Measurements from ENCODE around the gene KREMEN1. TPM values are rescaled to one million over a fixed set of nuclear protein-coding genes. Genes with fewer than 3 reads are reported as not detected.
"Not testable (repeated sequence)": the region's sequence is repeated elsewhere in the genome, so short reads cannot be mapped to it uniquely, and the experiment has no call there.

KREMEN1 gene
- total and polyA plus RNA-seq, 3 donors from 2014 or later = 42.5 to 54.9 (median 54.5) TPM

DNA sequence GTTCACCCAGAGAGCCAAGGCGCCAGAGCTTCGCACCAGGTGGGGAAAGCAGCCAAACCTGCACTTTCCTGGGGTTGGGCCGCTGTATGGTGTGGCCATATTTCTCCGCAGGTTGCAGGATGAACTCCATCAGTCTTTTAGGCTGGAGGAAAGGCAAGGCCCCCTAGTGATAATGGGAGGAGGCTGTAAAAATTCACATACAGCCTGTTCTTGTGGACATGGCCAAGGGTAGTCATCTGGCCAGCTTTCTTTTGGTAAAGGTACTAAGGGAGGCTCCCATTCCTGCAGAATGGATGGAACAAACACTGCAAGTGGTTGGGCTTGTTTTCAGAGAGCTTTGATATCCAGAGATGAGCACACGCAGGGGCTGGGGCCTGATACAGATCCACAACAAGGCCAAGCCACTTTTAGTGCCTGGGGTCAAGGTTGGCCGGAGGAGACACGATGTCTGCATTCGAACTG, 40.8 kb upstream of the KREMEN1 start:
- intact Hi-C loops (cut with DNase I; ENCODE audit: low total_unique reads) = no loop called here
- WGBS, 2 donors = 56 to 57% methylated on average over 8 of the region's 8 CpGs

DNA sequence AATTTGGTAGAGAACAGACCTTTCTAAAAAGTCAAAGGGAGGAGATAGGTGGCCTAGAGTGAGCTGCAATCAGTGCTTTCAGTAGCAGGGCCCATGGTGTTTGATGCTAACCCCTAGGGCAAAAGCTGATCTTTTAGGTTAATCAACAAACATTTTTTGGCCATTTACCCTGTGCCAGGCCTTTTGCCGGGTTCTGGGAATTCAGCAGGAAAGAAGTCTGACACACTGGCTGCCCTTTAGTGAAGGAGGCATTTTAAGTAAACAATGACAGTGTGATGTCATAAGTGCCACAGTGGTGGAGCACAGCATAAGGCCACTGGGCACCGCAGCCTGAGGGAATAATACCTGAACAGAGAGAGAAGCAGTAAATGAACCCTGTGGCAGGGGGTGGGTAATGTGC, 40.3 kb upstream of the KREMEN1 start:
- Histone ChIP-seq H3K9me3 (no peaks in the 10 kb centered on the region), H3K4me3 (no peak overlapping the region), H3K4me1 (peaks cover 26% of the 10 kb centered on the region), H3K27ac (peak overlapping the region; percentile 90 to 93), H3K27me3 (no peaks in the 10 kb centered on the region), H3K36me3 (ENCODE audit: low read depth, missing control alignments) (no peaks in the 10 kb centered on the region)
- 72 to 77% methylated on average over 2 of the region's 2 CpGs for WGBS, 2 donors
- intact Hi-C loops (cut with DNase I; ENCODE audit: low total_unique reads) = no loop called here
- TF ChIP-seq POLR2A (IDR thresholded peaks at IDR 0.05) = no peak
- TF ChIP-seq, protein P1, sequence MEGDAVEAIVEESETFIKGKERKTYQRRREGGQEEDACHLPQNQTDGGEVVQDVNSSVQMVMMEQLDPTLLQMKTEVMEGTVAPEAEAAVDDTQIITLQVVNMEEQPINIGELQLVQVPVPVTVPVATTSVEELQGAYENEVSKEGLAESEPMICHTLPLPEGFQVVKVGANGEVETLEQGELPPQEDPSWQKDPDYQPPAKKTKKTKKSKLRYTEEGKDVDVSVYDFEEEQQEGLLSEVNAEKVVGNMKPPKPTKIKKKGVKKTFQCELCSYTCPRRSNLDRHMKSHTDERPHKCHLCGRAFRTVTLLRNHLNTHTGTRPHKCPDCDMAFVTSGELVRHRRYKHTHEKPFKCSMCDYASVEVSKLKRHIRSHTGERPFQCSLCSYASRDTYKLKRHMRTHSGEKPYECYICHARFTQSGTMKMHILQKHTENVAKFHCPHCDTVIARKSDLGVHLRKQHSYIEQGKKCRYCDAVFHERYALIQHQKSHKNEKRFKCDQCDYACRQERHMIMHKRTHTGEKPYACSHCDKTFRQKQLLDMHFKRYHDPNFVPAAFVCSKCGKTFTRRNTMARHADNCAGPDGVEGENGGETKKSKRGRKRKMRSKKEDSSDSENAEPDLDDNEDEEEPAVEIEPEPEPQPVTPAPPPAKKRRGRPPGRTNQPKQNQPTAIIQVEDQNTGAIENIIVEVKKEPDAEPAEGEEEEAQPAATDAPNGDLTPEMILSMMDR (IDR thresholded peaks at IDR 0.05) = no peak
- DNase-seq = no peak

More for the DNA sequence above, 40.8 kb upstream of the KREMEN1 start:
- Histone ChIP-seq H3K4me3 (no peak overlapping the region), H3K36me3 (ENCODE audit: low read depth, missing control alignments) (no peaks in the 10 kb centered on the region), H3K9me3 (no peaks in the 10 kb centered on the region), H3K4me1 (peaks cover 26% of the 10 kb centered on the region), H3K27me3 (no peaks in the 10 kb centered on the region), H3K27ac (peak overlapping the region; percentile 90 to 93)
- TF ChIP-seq POLR2A (IDR thresholded peaks at IDR 0.05) = no peak
- TF ChIP-seq, protein P1 (IDR thresholded peaks at IDR 0.05) = no peak
- no peak for DNase-seq

DNA sequence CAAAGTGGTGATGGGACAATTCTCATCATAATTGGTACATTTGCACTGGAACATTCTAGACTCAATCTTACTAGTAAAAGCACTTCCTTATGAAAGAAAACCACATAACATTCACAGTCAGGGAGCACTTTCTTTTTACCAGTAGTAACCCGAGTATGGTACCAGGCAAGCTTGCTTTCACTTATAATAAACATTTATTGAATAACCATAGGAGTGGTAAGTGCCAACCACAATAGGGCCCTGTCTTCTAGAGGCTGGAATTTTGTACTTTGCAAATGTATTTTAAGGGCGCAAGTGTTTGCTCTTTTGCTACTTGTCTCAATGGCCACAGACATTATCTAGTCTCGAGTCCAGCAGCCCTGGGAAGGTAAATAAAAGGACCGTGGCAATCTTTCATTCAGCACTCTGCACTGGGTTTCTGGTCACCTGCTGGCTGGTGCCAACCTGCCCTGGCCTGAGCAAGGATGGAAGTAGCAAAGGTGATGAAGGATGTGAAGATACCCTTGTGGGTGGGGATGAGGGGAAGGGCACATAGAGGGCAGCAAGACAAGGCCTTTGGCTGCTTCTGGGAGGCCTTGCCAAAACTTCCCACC, 35.4 kb upstream of the KREMEN1 start:
- no peak overlapping the region for H3K4me3 ChIP-seq
- H3K36me3 ChIP-seq (ENCODE audit: low read depth, missing control alignments) = no peaks in the 10 kb centered on the region
- H3K27me3 ChIP-seq = no peaks in the 10 kb centered on the region
- DNase-seq = no peak
- WGBS, 2 donors = 78 to 89% methylated on average over 4 of the region's 4 CpGs
- H3K27ac ChIP-seq = no peak overlapping the region
- no peaks in the 10 kb centered on the region for H3K9me3 ChIP-seq
- TF ChIP-seq, protein P1 (IDR thresholded peaks at IDR 0.05) = no peak
- no peak for TF ChIP-seq POLR2A (IDR thresholded peaks at IDR 0.05)
- intact Hi-C loops (cut with DNase I; ENCODE audit: low total_unique reads) = no loop called here
- peaks cover 5% of the 10 kb centered on the region for H3K4me1 ChIP-seq

DNA sequence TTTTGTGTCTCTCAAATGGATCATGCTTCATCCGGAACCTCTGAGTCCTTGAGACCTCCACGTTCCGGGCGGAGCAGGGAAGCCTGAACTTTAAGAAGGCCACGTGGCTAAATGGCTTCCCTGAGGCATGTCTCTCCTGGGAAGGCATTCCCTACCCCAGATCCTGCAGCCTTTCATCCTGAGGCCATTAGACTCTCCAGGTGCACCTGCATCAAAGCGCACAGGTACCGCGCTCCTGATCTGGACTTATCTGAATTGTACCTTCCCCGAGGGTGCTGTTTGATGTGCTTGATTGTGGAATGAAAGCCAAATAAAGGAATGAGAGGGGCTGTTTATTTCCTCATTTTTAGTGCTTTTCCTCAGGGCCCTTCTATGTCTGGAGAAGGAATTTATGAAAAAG, 33.7 kb upstream of the KREMEN1 start:
- no peak for DNase-seq
- Histone ChIP-seq H3K27me3 (no peaks in the 10 kb centered on the region), H3K36me3 (ENCODE audit: low read depth, missing control alignments) (no peaks in the 10 kb centered on the region), H3K4me3 (no peak overlapping the region), H3K27ac (no peak overlapping the region), H3K4me1 (no peaks in the 10 kb centered on the region), H3K9me3 (no peaks in the 10 kb centered on the region)
- WGBS, 2 donors = 53 to 57% methylated on average over 9 of the region's 9 CpGs
- intact Hi-C loops (cut with DNase I; ENCODE audit: low total_unique reads) = no loop called here
- TF ChIP-seq POLR2A (IDR thresholded peaks at IDR 0.05) = no peak
- TF ChIP-seq, protein P1 (IDR thresholded peaks at IDR 0.05) = no peak

DNA sequence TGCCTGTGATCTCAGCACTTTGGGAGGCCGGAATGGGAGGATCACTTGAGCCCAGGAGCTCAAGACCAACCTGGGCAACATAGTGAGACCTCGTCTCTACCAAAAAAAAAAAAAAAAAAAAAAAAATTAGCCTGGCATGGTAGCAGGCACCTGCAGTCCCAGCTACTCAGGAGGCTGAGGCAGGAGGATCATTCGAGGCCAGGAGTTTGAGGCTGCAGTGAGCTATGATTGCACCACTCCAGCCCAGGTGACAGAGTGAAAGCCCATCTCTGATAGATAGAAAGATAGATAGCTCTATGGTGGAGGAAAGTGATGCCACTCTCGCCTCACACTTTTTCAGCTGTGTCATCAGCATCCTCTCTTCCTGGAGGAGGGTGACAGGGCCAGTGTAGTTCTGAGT, 33.2 kb upstream of the KREMEN1 start:
- H3K36me3 ChIP-seq (ENCODE audit: low read depth, missing control alignments); H3K4me1 ChIP-seq; H3K27me3 ChIP-seq; H3K4me3 ChIP-seq; DNase-seq; H3K9me3 ChIP-seq; H3K27ac ChIP-seq: not testable (repeated sequence)
- WGBS, 2 donors = 92% methylated on average over 3 to 4 of the region's 4 CpGs
- intact Hi-C loops (cut with DNase I; ENCODE audit: low total_unique reads) = loop anchor here (10.0 kb wide), 1 partner anchor 185 kb away; no protein-coding TSS in a partner anchor
